Vagina (tissue), 2 donors: ENCODE results near the gene ADAR.

Experiments used
- CTCF ChIP-seq, 3 experiments: fragments of 450-650 bp in 2 of 3; fragments of 200-600 bp in 1 of 3; sonication (generic) in 1 of 3; IDR thresholded peaks; one replicate each; pipeline ENCODE4 v1.5.1; 2017 to 2019; ENCODE audit warnings: antibody characterized with exemption in 3 of 3, mild to moderate bottlenecking in 2 of 3, moderate library complexity in 2 of 3
- POLR2A ChIP-seq, 2 donors: fragments of 450-650 bp; IDR thresholded peaks; one replicate each; pipeline ENCODE4 v1.6.1; 2017; ENCODE audit warnings: antibody characterized with exemption in 2 of 2, mild to moderate bottlenecking in 2 of 2, moderate library complexity in 2 of 2

GRCh38 chr1:154547105-154547732, 60.8 kb downstream of the ADAR start:
- TF ChIP-seq CTCF (IDR thresholded peaks at IDR 0.05) = no peak
- no peak for TF ChIP-seq POLR2A (IDR thresholded peaks at IDR 0.05)
